ENCODE data around the gene NRP1. TPM values are rescaled to one million over a fixed set of nuclear protein-coding genes. Genes with fewer than 3 reads are reported as not detected.

NRP1 gene
- total and polyA plus RNA-seq, 2 donors (not counting 3 experiments of a cell fraction or from before 2014, with no cell fraction given) = 122 to 306 TPM

DNA sequence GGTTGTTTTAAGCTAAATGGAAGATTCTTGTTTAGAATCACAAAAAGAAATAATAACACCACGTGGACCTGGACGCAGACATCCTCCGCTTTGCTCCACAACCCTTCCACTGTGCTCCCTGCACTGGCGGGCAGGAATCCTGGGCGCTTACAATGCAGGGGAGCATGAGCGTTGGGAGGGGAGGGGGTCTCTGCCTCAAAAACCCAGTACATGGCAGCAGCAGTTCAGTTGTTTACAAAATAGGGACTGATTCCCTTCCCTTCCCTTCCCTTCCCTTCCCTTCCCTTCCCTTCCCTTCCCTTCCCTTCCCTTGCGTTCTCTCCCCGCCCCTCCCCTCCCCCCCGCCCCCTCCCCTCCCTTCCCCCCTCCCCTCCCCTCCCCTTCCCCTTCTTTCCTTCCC is 206.8 kb downstream of the NRP1 start:
- intact Hi-C loops (cut with micrococcal nuclease) (no loop called here), dilution Hi-C loops (cut with MboI; ENCODE audit: extremely low pct_ligation_motif_present, low sequenced_read_pairs) (no loop called here)
- no TSS peak for BruUV-seq (replicated peaks)
- no peak overlapping the region for H2AFZ ChIP-seq (ENCODE audit: low read depth, low read length)
- no peak overlapping the region for H3K4me2 ChIP-seq (ENCODE audit: insufficient read depth, low read length)
- CTCF ChIA-PET = interaction anchor here (5.8 kb wide), 1 partner anchor 12 kb away, joined by 47 read pairs; no protein-coding TSS in a partner anchor
- no peak overlapping the region for H3K4me3 ChIP-seq (replicated peaks in 1 of 3; ENCODE audit: insufficient read depth in 1 of 3, low read depth in 1 of 3, low read length in 3 of 3)
- POLR2A ChIA-PET = no interaction called here
- DNase-seq (ENCODE audit: low read depth, low spot score) (no peak), FAIRE-seq (no peak)
- no peak overlapping the region for H3K9ac ChIP-seq (replicated peaks; ENCODE audit: extremely low read depth, insufficient read depth, low read length)
- no peaks in the 10 kb centered on the region for H3K9me3 ChIP-seq (replicated peaks; ENCODE audit: control insufficient read depth, insufficient read depth, low read length)
- no peaks in the 10 kb centered on the region for H3K36me3 ChIP-seq (ENCODE audit: control insufficient read depth in 2 of 2, extremely low read depth in 1 of 2, insufficient read depth in 2 of 2, low read length in 2 of 2)
- H3K27ac ChIP-seq (ENCODE audit: insufficient read depth, low read depth, low read length) = no peak overlapping the region
- H3K4me1 ChIP-seq (ENCODE audit: control insufficient read depth, extremely low read depth, insufficient read depth, low read length) = peaks cover 15% of the 10 kb centered on the region
- no peaks in the 10 kb centered on the region for H4K20me1 ChIP-seq (replicated peaks; ENCODE audit: control insufficient read depth, extremely low read depth, insufficient read depth, low read length)
- TF ChIP-seq, protein P1, sequence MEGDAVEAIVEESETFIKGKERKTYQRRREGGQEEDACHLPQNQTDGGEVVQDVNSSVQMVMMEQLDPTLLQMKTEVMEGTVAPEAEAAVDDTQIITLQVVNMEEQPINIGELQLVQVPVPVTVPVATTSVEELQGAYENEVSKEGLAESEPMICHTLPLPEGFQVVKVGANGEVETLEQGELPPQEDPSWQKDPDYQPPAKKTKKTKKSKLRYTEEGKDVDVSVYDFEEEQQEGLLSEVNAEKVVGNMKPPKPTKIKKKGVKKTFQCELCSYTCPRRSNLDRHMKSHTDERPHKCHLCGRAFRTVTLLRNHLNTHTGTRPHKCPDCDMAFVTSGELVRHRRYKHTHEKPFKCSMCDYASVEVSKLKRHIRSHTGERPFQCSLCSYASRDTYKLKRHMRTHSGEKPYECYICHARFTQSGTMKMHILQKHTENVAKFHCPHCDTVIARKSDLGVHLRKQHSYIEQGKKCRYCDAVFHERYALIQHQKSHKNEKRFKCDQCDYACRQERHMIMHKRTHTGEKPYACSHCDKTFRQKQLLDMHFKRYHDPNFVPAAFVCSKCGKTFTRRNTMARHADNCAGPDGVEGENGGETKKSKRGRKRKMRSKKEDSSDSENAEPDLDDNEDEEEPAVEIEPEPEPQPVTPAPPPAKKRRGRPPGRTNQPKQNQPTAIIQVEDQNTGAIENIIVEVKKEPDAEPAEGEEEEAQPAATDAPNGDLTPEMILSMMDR (IDR thresholded peaks at IDR 0.05; ENCODE audit: extremely low read depth in 1 of 2, insufficient read depth in 1 of 2, low read depth in 1 of 2, low read length in 2 of 2) = no peak
- no peak for TF ChIP-seq MAX (IDR thresholded peaks at IDR 0.05; ENCODE audit: insufficient read depth, insufficient read length)
- TF ChIP-seq JUN (IDR thresholded peaks at IDR 0.05; ENCODE audit: borderline replicate concordance, insufficient read depth, insufficient read length, low read depth) = no peak
- no peak for TF ChIP-seq POLR2A (IDR thresholded peaks at IDR 0.05; ENCODE audit: low read depth, low read length)
- TF ChIP-seq EZH2 (IDR thresholded peaks at IDR 0.05; ENCODE audit: borderline replicate concordance, low read depth, low read length, severe bottlenecking) = no peak
- no peak for TF ChIP-seq MYC (IDR thresholded peaks at IDR 0.05; ENCODE audit: low read depth, low read length)
- TF ChIP-seq POLR2AphosphoS5 (IDR thresholded peaks at IDR 0.05; ENCODE audit: insufficient read depth, low read depth, low read length) = no peak
- H3K27me3 ChIP-seq (ENCODE audit: control insufficient read depth in 2 of 2, insufficient read depth in 2 of 2, low read length in 2 of 2) = no peaks in the 10 kb centered on the region
- no peaks in the 10 kb centered on the region for H3K79me2 ChIP-seq (ENCODE audit: control insufficient read depth, insufficient read depth, low read length)
- no peaks in the 10 kb centered on the region for H3K9me1 ChIP-seq (replicated peaks; ENCODE audit: control insufficient read depth, extremely low read depth, insufficient read depth, low read length)

Small RNA genes lying within 50 kb of the gene (small RNA-seq; reads per million reads assigned to genes)
- not detected for gene AL353600.1 (ENCODE audit: insufficient read depth, insufficient read length, low read depth, low replicate concordance)
- gene RN7SL398P (ENCODE audit: insufficient read depth, insufficient read length, low read depth, low replicate concordance) = 1.8 reads per million

Data from endothelial cell of umbilical vein (primary cell).